GM15510 (cell line): ENCODE measurements around the gene ZNF506.
A peak's percentile ranks its signal among the peaks of the same experiment; 100 is the strongest.

Source experiments
- POLR2A ChIP-seq: IDR thresholded peaks from 3 replicates; pipeline ENCODE4 v1.6.1; 2011; ENCODE audit warnings: borderline replicate concordance; ENCODE audit not compliant: insufficient read length; ENCODE audit errors: extremely low read depth

The ZNF506 gene

DNA sequence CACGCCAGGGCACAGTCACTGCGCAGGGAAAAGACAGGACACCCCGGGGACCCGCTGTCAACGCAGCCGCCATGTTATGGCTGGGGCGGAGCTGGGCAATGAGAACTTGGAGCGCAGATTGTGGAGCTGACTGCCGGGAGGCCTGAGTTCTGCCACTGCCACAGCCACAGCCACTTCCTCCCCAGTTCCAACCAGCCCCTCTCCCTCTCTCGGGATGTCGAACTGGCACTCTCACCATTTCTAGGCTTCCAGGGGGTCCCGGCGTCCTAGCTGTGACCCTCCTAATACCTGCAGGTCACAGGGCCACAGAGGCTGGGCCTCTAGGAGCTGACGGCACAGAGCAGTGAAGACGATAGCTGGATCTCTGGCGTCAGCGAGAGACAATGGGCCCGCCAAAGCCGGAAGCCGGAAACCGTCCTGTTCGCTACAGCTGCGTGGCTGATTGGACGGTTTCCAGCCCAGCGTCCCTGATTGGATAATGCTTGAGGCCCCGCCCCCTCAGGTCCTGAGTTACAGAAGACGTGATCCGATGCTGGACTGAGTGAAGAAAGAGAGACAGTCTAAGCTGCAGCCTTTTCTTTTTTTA, at the start of gene ZNF506:
ZNF506 (minus strand) TSS at position 385 of the 586 bp plus-strand sequence; CDS start at position 238, 147 bp downstream.
- peak; percentile 70 for TF ChIP-seq POLR2A

DNA sequence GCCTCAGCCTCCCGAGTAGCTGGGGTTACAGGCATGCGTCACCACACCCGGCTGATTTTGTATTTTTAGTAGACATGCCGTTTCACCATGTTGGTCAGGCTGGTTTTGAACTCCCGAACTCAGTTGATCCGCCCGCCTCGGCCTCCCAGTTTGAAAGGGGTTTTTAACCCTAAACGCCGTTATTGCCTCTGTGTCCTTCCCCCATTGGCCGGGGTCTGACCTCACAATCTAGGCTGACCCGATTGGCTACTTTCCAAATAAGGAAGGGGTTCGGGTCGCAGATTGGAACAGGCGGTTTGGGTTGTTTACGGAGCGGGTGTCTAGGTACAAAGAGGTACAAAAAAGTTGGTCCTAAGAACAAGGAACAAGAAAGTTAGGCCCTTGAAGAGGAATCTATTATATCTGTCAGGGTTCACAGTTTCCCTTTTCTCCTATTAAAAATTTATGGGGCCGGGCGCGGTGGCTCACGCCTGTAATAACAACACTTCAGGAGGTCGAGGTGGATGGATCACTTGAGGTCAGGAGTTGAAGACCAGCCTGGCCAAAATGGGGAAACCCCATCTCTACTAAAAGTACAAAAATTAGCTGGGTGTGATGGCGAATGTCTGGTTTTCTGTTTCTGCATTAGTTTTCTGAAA, 45.2 kb upstream of the ZNF506 start:
- TF ChIP-seq POLR2A: no peak

DNA sequence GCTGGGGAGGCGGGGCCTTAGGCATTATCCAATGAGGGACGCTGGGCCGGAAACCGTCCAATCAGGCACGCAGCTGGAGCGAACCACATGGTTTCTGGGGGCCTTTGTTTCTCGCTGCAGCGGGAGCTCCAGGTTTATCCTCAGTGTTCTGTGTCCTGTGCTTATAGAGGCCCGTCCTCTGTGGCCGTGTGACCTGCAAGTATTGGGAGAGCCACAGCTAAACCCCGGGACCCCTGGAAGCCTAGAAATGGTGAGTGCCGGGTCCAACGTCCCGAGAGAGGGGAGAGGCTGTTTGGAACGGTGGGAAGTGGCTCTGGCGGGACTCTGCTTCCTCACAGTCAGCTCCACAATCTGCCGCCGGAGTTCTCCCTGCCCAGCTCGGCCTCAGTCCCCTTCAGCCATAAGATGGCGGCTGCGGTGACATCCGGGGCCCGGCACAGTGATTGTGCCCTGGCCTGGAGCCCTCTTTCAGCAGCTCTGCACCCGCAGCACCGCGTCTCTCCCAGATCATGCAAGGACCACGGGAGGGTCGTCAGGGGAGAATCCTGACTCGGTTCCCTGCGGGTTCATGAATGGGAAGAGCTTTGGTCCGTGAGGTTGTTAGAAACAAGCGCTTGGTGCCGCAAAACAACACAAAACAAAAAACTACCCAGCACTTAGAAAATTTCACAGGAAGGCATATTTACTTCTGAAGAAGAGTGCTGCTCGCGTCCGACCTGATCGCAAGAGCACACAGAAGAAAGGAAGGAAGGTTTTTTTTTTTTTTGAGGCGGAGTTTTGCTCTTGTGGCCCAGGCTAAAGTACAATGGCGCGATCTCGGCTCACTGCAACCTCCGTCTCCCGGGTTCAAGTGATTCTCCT, 44.4 kb upstream of the ZNF506 start, which contains the start of gene ZNF253:
ZNF253 (plus strand) TSS at position 133 of the 861 bp plus-strand sequence; CDS start at position 248, 115 bp downstream.
- peak; percentile 74 for TF ChIP-seq POLR2A

DNA sequence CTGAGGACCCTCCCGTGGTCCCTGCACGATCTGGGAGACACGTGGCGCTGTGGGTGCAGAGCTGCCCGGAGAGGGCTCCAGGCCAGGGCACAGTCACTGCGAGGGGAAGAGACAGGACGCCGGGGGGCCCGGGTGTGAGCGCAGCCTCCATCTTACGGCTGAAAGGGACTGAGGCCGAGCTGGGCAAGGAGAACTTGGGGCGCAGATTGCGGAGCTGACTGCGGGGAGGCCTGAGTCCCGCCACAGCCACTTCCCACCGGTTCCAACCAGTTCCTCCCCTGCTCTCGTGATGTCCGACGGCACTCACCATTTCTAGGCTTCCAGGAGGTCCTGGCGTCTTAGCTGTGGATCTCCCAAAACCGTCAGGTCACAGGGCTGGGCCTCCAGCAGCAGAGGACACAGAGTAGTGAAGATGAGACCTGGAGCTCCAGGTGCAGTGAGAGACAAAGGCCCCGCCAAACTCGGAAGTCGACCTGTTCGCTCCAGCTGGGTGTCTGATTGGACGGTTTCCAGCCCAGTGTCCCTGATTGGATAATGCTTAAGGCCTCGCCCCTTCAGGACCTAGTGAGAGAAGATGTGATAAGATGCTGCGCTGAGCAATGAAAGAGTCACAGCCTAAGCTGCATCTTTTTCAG, 39.3 kb upstream of the ZNF506 start:
- no peak for TF ChIP-seq POLR2A

DNA sequence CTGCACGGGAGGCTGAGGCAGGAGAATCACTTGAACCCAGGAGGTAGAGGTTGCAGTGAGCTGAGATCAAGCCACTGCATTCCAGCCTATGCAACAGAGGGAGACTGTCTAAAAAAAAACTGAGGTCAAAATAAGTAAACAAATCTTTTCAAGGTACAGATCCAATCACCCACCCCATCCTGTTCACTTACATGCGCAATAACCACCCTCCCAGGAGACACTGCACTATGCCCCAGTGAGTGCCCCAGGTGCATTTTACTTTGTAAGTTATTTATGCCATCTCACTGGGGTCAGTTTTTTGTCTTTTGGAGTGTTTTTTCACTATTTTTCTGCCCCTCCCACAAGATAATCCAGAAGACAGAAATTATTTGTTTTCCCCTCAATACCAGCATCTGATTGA, 37.2 kb upstream of the ZNF506 start:
- no peak for TF ChIP-seq POLR2A

DNA sequence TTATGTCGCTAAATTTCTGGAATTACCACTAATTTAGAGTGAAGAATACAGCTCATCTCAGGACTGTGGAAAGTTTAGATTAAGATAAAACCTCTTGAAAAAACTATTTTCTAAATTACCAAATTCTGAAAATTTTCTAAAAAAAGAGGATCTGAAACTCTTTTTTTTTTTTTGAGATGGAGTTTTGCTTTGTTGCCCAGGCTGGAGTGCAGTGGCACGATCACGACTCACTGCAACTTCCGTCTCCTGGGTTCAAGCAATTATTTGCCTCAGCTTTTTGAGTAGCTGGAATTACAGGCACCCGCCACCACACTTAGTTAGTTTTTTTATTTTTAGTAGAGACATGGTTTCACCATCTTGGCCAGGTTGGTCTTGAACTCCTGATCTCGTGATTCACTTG, 27.5 kb upstream of the ZNF506 start:
- no peak for TF ChIP-seq POLR2A

DNA sequence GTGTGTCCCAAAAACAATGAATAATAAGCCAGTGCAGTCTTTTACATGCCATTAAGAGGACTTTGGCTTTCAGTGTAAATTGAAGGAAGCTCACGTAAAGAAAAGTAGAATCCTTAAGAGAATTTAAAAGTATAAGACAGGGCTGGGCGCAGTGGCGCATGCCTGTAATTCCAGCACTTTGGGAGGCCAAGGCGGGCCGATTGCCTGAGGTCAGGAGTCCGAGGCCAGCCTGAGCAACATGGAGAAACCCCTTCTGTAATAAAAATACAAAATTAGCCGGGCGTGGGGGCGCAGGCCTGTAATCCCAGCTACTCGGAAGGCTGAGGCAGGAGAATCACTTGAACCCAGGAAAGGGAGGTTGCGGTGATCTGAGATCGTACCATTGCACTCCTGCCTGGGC, 26.2 kb upstream of the ZNF506 start:
- no peak for TF ChIP-seq POLR2A

DNA sequence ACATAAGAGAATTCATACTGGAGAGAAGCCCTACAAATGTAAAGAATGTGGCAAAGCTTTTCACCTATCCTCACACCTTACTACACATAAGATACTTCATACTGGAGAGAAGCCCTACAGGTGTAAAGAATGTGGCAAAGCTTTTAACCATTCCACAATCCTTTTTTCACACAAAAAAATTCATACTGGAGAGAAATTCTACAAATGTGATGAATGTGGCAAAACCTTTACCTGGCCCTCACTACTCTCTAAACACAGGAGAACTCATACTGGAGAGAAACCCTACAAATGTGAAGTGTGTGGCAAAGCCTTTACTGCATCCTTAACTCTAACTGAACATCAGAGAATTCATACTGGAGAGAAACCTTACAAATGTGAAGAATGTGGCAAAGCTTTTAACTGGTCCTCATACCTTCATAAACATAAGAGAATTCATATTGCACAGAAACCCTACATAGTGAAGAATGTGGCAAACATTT, 14.0 kb upstream of the ZNF506 start:
- TF ChIP-seq POLR2A: no peak

DNA sequence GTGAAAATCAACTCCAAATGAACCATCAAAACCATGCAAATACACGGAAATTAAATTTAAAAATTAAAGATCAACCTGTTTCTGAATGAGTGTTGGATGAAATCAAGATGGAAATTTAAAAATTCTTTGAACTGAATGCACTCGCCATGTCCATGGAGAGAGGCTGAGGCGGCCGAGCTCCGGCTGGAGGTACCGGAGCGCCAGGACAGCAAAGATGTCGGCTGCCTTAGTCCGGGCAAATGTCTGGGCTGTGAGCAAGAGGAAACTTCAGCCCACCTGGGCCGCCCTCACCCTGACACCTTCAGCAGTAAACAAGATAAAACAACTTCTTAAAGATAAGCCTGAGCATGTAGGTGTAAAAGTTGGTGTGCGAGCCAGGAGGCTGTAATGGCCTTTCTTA, 5.3 kb upstream of the ZNF506 start:
- TF ChIP-seq POLR2A: no peak

DNA sequence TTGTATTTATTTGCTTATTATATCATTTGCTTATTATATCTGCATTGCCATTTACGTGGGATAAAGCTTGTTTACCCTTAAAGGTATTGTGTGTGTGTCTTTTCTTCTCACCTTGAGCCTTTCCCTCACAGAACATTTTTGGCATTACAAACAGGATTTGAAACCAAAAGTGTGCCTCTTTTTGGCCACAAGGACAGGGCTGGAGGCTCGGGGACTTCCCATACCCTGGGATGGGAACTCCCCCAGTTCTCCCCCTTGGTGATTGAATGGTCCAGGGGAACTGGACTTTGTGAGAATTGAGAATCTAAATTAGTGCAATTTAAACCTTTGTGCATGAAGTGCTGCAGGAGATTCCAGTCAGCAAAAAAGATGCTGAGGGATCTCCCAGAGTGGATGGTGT, 2.4 kb upstream of the ZNF506 start:
- no peak for TF ChIP-seq POLR2A

DNA sequence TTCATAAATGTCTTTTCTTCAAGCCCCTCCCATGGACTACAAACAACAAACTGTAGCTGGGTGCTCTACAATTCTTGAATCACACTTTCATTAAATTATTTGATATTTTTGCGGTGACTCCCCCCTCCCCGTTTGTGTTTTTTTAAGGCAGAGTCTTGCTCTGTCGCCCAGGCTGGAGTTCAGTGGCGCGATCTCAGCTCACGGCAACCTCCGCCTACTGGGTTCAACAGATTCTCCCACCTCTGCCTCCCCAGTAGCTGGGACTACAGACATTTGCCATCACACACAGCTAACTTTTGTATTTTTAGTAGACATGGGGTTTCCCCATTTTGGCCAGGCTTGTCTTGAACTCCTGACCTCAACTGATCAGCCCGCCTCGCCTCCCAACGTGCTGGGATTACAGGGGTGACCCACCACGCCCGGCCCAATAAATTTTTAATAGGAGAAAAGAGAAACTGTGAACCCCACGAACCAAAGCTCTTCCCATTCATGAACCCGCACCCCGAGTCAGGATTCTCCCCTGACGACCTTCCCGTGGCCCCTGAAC, 703 bp downstream of the ZNF506 start:
- TF ChIP-seq POLR2A: no peak

DNA sequence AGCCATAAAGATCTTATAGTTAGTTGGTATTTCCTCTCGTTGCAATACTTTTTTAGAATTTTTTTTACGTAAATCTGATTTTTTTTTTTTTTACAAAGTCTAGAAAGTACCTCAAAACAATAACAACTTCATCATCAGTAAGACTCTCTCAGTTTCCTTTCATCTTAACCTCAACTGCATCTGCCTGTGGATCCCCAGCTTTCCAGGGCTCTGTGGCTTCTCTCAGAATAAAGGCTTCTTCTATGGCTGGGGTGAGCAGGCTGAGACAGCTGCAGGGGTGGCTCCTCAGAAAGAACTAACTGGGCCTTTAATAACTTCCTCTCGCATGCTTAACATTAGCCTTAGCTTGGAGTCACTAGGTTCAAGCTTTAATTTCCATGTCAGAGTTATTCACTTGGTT, 4.2 kb downstream of the ZNF506 start:
- no peak for TF ChIP-seq POLR2A

DNA sequence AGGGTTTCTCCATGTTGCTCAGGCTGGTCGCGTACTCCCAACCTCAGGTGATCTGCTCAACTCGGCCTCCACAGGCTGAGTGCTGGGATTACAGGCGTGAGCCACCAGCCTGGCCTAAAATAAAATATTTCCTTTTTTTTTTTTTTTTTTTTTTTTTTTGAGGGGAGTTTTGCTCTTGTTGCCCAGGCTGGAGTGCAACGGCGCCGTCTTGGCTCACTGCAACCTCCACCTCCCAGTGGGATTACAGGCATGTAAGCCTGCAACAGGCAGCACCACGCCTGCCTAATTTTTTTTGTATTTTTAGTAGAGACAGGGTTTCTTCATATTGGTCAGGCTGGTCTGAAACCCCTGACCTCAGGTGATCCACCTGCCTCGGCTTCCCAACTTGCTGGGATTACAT, 4.9 kb downstream of the ZNF506 start:
- no peak for TF ChIP-seq POLR2A

DNA sequence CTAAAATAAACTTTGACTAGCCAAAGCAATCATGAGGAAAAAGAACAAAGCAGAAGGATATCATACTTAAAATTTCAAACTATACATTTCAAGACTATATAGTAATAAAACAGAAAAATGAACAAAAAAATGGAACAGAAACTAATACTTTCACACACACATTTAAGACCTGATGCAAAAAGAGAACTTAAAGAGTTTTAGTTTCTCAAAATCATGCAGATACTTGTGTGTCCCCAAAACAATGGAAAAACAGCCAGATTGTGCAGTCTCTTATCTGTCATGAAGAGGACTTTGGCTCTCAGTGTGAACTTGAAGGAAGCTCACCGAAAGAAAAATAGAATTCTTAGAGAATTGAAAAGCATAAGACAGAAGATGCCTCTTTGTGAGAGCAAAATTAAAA, 16.1 kb downstream of the ZNF506 start:
- TF ChIP-seq POLR2A: no peak

DNA sequence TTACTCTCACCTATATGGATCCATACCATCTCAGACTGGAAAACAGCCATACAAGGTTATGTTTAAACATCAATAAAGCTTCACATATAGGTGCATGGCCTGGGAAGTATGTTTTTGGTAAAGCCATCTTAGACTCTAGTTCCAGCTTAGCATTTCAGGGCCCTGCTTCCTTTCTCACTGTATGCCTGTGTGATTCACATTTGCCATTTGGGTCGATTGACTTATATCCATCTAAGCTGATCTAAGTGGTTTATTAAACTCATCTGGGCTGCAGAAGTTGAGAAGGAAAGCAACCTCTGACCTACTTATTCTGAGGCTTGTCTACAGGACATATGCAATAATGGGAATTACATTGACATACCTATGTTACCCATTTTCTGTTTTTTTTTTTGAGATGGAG, 33.5 kb downstream of the ZNF506 start:
- no peak for TF ChIP-seq POLR2A
